Calu3 (cell line): ENCODE measurements around the gene PACSIN3. TPM values are rescaled to one million over a fixed set of nuclear protein-coding genes. Genes with fewer than 3 reads are reported as not detected.

Experiments
- BruUV-seq: library from RNA; stranded (reverse); fragments of 400-500 nt; replicated peaks from 2 replicates; lab custom pipeline; 2021; lab: Mats Ljungman, UMichigan
- CTCF ChIA-PET: fragments of 300-600 bp; sonication (Branson Sonifier 250); formaldehyde crosslinking; loops from one replicate; lab custom pipeline; 2022; ENCODE audit warnings: antibody characterized with exemption; lab: Charles Lee
- DNase-seq: peaks from one replicate; pipeline ENCODE4 v3.0.0; 2022
- H3K27ac Mint-ChIP-seq: one replicate; pipeline ENCODE4 v1.8.0; 2022; ENCODE audit warnings: mixed read lengths; ENCODE audit not compliant: unreplicated experiment
- H3K27me3 Mint-ChIP-seq: one replicate; pipeline ENCODE4 v1.8.0; 2022; ENCODE audit warnings: mixed read lengths; ENCODE audit not compliant: unreplicated experiment
- H3K36me3 Mint-ChIP-seq: one replicate; pipeline ENCODE4 v1.8.0; 2022; ENCODE audit warnings: mild to moderate bottlenecking, moderate library complexity, mixed read lengths; ENCODE audit not compliant: insufficient read depth, unreplicated experiment
- H3K4me1 Mint-ChIP-seq: one replicate; pipeline ENCODE4 v1.8.0; 2022; ENCODE audit warnings: mild to moderate bottlenecking, low read depth, mixed read lengths; ENCODE audit not compliant: unreplicated experiment
- H3K4me3 Mint-ChIP-seq: one replicate; pipeline ENCODE4 v1.8.0; 2022; ENCODE audit warnings: mild to moderate bottlenecking, low read depth, moderate library complexity, mixed read lengths; ENCODE audit not compliant: unreplicated experiment
- H3K9me3 Mint-ChIP-seq: one replicate; pipeline ENCODE4 v1.8.0; 2022; ENCODE audit warnings: low read depth, mixed read lengths; ENCODE audit not compliant: unreplicated experiment
- CTCF ChIP-seq: fragments of 200-600 bp; IDR thresholded peaks from one replicate; pipeline ENCODE4 v1.8.0; 2022; ENCODE audit warnings: antibody characterized with exemption; ENCODE audit not compliant: unreplicated experiment
- intact Hi-C: fragments of 100-400 bp; cut with micrococcal nuclease; formaldehyde crosslinking; loops from one replicate; pipeline ENCODE4 v1.10.0; 2022; ENCODE audit not compliant: unreplicated experiment
- total RNA-seq: library from RNA; stranded (reverse); gene quantifications from 2 replicates; pipeline ENCODE4 v1.2.3, GENCODE V29; 2022

The PACSIN3 gene
- total RNA-seq, 1 experiment from 2014 or later, result 26.5 TPM

DNA sequence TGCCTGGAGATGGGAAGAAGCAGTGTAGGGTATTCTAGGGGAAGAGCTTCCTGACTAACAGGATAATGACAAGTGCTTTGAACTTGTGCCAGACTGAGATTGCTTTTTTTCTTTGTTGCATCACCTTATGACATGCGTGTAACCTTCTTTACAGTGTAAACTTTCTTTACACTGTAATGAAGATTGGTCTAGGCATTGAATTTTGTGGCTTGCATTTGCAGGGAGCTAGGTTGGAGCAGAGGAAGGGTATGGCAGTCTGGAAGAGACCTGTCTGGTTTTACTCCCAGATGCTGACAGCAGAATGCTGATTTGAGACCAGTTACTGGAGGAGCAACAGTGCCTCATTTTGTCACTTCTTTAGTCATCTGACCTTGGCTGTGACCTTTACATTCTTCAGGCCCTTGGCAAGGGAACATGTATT, 34.2 kb upstream of the PACSIN3 start:
- no peak for DNase-seq
- H3K9me3 Mint-ChIP-seq, result no peaks in the 10 kb centered on the region
- H3K36me3 Mint-ChIP-seq, result peaks cover 24% of the 10 kb centered on the region
- peak overlapping the region; percentile 62 for H3K27ac Mint-ChIP-seq
- intact Hi-C loops, result no loop called here
- CTCF ChIA-PET, result interaction anchor here (0.6 to 1.4 kb wide), 5 partner anchors 16 to 39 kb away, joined by 3 to 4 read pairs (median 3); no protein-coding TSS in a partner anchor
- no TSS peak for BruUV-seq
- no peaks in the 10 kb centered on the region for H3K27me3 Mint-ChIP-seq
- peaks cover 34% of the 10 kb centered on the region for H3K4me1 Mint-ChIP-seq
- H3K4me3 Mint-ChIP-seq, result no peak overlapping the region
- no peak for TF ChIP-seq CTCF

GRCh38 chr11:47216121-47216798, 30.0 kb upstream of the PACSIN3 start:
- intact Hi-C loops, result loop anchor here (5.0 kb wide), 1 partner anchor 41 kb away; the partner anchor contains the start of gene NR1H3
- peaks cover 47% of the 10 kb centered on the region for H3K4me1 Mint-ChIP-seq
- CTCF ChIA-PET, result interaction anchor here (0.7 to 2.8 kb wide), 2 partner anchors 31 to 32 kb away, joined by 3 to 13 read pairs; partner anchors contain the start of gene ACP2
- H3K9me3 Mint-ChIP-seq, result no peaks in the 10 kb centered on the region
- TF ChIP-seq CTCF, result no peak
- no TSS peak for BruUV-seq
- H3K4me3 Mint-ChIP-seq, result peak overlapping the region; percentile 71
- peak overlapping the region; percentile 84 for H3K27ac Mint-ChIP-seq
- no peaks in the 10 kb centered on the region for H3K27me3 Mint-ChIP-seq
- peaks cover 38% of the 10 kb centered on the region for H3K36me3 Mint-ChIP-seq
- DNase-seq, result peak; percentile 73

DNA sequence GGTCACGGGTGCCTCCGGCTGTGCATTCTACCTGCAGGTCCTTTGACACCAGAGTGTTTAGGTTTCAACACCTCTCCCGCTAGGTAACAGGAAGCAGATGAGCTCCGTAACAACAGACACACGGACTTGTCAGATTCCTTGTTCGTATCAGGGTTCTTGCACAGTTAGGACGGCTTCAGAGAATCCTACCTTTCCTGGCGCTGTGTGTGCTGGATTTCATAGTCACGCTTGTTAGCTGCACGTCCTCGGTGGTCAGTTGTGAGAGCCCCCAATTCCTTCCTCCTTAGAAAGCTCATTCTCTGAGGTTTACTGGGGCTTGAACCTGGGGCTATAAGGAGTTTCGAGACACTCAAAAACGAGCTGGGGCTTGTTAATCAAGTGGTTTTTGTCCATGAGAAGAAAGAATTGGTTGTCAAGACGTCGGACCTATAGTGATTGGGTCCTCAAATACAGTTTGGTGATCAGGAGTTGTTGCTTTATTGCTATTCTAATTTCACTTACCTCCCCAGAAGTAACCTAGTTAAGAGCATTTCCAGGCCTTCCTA, 29.2 kb upstream of the PACSIN3 start:
- H3K4me3 Mint-ChIP-seq, result peak overlapping the region; percentile 71
- intact Hi-C loops, result loop anchor here (5.0 kb wide), 1 partner anchor 42 kb away; the partner anchor contains the start of gene NR1H3
- H3K27me3 Mint-ChIP-seq, result no peaks in the 10 kb centered on the region
- H3K9me3 Mint-ChIP-seq, result no peaks in the 10 kb centered on the region
- H3K4me1 Mint-ChIP-seq, result peaks cover 44% of the 10 kb centered on the region
- no peak for TF ChIP-seq CTCF
- DNase-seq, result no peak
- peaks cover 36% of the 10 kb centered on the region for H3K36me3 Mint-ChIP-seq
- no TSS peak for BruUV-seq
- H3K27ac Mint-ChIP-seq, result peak overlapping the region; percentile 84
- CTCF ChIA-PET, result interaction anchor here (1.1 to 2.8 kb wide), 6 partner anchors 21 to 44 kb away, joined by 4 to 13 read pairs (median 6); partner anchors contain the start of gene NR1H3

- Mint-ChIP-seq H3K27me3 (no peaks in the 10 kb centered on the region), H3K36me3 (peaks cover 31% of the 10 kb centered on the region), H3K9me3 (no peaks in the 10 kb centered on the region), H3K27ac (peak overlapping the region; percentile 80), H3K4me3 (peak overlapping the region; percentile 71), H3K4me1 (peaks cover 34% of the 10 kb centered on the region)
- intact Hi-C loops, result loop anchor here (5.0 kb wide), 1 partner anchor 37 kb away; the partner anchor contains the start of gene ARFGAP2
- TSS peak; percentile 79 for BruUV-seq
- no peak for TF ChIP-seq CTCF
- CTCF ChIA-PET, result interaction anchor here (0.5 to 2.8 kb wide), 11 partner anchors 10 to 192 kb away, joined by 3 to 13 read pairs (median 4); partner anchors contain the start of genes ACP2 and NR1H3
- peak; percentile 89 for DNase-seq
Observed at GRCh38 chr11:47213950-47214565, 27.8 kb upstream of the PACSIN3 start.
